NCI-H345 (cell line): Measurements from ENCODE around the gene BPIFB3.

ENCODE experiments used
- DNase-seq: peaks from one replicate; lab custom pipeline; 2025; lab: John Stamatoyannopoulos, UW

BPIFB3 gene

DNA sequence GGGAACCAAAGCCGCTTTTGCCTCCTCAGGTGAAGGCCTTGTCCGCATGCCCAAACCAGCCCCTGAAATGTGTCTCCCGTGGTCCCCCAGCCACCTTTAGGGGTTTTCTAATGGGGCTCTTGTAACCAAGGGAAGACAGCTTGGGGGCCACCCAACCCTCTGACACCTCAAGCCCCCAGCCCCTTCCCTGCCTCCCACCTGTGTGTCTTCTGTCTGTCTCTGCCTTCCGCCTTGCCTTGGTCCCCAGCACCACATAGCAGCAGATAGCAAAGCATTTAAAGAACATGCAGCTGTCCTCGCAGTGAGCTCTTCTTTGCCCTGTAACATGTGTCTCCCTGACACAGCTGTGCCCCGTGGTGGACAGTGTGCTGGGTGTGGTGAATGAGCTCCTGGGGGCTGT lies 9.6 kb downstream of the BPIFB3 start:
- DNase-seq: no peak

DNA sequence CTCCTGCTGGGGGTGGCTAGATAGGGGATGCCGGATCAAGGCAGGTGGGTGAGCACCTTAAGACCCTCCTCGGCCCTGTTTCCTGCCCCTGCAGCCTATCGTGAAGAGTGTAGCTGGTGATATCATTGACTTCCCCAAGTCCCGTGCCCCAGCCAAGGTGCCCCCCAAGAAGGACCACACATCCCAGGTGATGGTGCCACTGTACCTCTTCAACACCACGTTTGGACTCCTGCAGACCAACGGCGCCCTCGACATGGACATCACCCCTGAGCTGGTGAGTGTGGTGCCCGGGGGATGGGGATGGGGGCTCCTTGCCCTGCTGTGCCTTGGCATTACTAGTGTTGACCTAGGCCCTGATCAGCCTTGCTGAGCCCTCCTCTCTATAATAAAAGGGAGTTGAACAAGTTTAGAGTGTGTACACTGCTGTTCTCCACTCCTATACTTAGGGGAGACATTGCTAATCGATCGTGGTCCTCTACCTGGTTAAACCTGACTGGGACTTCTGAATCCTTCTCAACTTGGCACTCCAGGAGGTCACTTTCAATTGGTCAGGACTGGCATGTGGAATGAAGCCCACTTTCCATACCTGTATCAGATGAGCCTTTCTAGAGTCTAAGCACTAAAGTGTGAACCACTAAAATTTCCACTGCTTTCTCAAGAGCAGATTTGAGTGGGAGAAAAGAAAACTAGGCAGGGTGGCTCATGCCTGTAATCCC lies 11.0 kb downstream of the BPIFB3 start:
- DNase-seq: no peak

DNA sequence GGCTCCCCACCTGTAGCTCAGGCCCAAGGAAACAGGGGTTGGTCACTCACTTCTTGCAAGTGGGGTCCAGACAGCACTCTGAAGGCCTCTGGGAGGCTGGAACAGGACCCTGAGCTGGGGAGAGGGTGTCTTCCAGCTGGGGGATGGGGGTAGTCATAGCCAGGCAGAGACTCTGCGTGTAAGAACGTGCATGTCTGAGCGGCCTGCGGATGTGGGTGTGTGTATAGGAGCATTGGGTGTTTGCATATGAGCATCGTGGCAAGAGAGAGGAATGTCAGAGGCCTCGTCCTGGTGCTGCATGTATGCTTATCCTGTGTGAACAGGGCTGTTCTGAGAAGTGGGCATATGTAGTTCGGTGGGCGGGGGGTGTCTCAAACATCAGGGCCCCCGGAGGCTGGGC lies 12.1 kb downstream of the BPIFB3 start:
- DNase-seq: no peak

DNA sequence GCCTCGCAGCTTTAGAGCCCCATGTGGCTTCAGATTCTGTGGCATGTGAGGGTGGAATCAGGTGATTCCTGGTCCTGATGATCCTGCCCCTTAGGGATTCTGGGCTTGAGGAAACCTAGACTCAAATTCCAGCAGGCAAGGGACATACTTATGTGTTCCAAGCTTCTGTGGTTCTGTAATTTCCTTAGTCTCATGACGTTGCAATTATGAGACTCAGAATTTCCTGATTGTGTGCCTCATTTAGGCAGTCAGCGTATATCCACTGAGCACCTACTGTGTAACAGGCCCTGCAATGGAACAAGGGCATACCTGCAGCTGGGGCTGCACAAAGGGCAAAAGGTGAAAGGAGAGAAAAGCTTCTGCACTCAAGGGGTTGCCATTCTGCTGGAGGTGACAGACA lies 14.1 kb downstream of the BPIFB3 start:
- no peak for DNase-seq

DNA sequence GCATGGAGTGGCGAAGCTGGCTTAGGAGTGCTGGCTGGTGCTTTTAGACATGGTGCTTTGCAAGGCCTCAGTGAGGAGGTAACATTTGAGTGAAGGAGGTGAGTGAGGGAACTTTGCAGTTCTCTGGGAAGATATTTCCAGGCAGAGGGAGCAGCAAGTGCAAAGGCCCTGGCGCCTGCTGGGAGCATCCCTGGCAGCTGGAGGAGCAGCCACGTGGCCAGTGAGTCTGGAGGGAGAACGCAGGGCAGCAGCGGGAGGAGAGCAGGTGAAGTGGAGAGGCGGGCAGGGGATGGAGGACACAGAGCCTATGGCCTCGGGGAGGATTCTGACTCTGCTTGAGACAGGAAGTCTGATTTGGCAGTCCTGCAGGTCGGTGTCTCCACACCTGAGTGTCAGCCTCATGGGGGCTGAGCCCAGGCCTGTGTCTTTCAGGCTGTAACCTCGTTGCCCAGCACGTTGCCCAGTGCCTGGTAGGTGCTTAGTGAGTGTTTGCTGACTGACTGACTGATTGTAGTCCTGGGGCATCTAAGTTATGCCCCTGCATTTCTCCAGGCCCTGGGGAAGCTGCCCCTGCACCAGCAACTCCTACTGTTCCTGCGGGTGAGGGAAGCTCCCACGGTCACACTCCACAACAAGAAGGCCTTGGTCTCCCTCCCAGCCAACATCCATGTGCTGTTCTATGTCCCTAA lies 14.7 kb downstream of the BPIFB3 start:
- DNase-seq: no peak

DNA sequence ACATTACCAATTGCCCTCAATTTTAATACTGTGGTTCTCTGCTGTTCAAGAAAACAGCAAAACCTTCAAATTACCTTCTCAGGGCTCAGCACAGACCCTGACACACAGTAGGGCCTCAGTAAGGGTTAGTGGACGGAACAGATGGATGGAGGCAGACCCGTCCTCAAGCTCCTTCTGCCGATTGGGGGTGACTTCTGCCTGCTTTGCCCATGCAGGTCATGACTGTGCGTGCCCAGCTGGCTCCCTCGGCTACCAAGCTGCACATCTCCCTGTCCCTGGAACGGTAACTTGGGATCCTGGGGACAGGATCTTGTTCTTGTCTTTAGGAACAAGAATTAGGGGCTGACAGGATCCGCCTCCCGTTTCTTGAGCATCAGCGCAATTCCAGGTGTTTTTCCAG lies 16.0 kb downstream of the BPIFB3 start:
- DNase-seq: no peak

DNA sequence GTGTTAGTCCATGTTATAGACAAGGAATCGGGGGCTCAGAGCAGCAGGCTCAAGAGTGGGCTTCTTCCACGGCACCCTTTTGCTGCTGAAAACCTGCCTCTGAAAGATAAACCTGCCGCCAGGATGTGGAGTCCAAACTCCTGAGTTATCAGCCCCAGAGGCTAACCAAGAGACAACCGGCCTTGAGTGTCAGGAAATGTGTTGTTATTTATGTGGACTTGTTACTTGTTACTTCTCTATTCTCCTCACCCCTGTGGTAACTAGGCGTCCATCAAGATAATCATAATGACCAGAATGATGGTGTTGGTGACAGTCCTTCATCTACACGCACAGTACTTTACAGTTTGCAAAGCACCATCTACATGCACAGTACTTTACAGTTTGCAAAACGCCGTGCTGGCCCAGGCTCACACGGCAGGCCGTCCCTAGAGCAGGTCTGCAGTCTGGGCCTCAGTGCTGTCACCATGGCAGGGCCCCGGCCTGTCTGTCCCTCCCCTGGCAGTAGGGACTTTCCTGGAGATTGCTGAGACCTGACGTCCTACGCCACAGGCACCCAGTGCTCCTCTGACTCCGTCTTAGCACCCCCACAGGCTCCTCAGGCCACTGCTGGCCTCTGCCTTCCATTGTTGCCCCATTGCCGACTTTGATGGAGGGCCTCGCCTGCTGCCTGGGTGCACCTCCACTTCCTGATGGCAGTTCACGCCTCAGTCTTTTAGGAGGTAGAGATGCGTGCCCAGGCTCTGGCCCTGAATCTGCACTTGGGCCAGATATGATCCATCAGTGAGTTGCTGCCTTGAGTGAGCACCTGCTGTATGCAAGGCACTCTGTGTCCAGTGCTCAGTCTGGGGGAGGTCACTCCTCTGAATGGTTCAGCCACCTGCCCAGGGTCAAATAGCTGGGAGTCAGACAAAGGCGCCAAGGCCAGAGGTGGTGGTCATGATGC lies 16.7 kb downstream of the BPIFB3 start:
- no peak for DNase-seq

DNA sequence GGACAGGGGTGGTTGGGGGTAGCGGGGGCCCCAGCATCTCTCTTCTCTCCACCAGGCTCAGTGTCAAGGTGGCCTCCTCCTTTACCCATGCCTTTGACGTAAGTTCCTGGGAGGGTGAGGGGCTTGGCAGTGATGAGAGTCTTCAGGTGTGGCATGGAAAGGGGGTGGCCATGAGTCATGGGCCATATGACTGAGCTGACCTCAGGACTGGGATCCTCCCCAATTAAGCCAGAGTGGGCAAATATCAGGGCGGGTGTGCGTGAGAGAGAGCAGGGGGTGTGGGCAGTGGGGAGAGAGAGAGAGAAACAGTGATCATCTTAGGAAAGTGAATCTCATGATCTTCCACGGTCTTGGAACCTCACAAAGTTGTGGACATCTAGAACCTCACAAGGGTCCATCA lies 17.5 kb downstream of the BPIFB3 start:
- no peak for DNase-seq

DNA sequence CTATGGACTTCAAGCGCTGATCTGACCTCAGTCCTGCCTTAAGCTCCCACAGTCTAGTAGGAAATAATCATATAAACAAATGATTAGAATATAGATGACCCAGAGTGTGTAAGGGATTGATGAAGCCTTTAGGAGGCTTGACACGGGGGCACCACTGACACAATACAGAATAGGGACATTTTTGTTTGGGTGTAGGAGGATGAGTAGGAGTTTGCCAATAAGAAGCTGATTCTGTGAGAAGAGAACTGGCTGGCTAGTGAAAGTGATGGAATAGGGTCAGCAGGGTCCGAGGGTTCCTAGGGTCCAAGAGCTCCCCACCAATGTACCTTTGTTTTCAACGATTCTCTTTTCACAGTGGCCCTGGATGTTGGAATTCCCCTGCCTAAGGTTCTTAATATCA lies 18.7 kb downstream of the BPIFB3 start:
- DNase-seq: no peak

DNA sequence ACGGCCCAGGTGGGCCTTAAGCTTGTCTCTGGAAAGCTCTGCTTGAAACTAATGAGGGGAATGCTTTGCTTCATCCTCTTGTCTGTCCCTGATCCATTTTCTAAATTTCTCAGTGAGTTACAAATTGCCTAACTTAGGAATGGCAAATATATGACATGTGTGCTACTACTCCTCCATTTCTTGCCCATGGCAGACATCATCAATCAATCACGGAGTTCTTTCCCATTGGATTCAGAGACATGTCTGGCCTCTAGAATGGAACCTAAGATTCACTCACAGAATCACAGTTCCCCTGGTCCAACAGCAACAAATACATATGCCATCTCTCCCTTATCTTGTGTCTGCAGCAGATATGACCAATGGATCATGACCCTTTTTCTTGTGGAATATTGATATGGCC lies 19.1 kb downstream of the BPIFB3 start:
- DNase-seq: no peak

DNA sequence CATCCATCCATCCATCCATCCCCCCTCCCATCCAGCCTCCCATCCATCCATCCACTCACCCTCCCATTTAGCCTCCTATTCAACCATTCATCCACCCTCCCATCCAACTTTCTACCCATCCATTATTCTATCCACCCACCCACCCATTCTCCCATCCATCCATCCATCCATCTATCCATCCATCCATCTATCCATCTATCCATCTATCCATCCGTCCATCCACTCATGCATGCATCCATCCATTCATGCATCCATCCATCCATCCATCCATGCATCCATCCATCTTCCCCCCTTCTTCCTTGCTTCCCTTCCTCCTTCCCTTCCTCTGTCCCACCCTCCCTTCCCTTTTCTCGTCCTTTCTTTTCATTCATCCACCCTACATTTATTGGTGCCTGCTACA lies 21.0 kb downstream of the BPIFB3 start:
- DNase-seq: no peak

DNA sequence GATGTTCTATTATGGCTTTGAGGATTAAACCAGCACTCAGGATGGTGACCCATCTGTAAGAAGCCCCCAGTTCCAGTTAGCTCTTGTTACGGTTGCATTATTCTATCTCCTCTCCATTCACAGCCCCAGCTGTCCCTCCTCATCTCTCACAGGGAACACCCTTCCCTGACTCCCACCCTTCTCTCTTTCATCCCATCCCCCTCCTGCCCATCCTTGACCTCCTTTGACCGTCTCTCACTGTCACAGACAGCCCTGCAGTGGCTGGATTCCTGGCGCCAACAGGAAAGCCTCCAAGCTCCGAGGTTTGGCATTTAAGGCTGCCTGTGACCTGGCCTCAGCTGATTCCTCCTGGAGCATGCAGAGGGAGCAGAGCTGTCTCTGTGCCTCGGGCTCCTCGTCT lies 21.6 kb downstream of the BPIFB3 start:
- no peak for DNase-seq

DNA sequence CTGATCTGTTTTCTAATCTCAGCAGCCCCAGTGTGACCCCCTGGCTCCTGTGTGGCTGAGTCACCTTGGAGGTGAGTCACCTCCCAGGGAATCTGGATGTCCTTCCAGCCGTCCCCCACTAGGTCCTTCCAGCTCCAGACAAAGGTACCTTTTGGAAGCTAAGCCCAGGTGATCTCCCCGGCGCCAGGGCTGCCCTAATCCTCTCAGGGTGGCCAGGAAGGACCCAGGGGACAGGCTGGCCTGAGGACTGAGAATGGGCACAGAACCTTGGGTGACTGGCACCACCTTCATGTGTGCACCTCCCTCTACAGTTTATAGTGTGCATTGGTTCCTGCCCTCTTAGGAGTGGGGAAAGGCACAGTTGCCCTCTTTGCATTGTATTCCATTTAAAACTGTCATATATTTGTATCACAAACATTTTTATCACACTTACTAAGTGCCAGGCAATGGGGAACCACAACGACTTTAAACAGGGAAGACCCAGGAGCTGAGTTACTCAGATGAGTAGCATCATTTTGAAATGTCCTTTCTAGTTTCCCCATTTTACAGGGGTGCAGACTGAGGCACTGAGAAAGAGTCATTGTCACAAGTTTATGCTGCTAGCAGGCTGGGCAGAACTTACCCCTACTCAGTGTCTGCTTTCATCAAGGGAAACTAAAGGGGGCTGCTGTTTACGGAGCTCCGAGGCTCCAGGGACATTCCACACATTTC lies 23.1 kb downstream of the BPIFB3 start:
- DNase-seq: no peak

DNA sequence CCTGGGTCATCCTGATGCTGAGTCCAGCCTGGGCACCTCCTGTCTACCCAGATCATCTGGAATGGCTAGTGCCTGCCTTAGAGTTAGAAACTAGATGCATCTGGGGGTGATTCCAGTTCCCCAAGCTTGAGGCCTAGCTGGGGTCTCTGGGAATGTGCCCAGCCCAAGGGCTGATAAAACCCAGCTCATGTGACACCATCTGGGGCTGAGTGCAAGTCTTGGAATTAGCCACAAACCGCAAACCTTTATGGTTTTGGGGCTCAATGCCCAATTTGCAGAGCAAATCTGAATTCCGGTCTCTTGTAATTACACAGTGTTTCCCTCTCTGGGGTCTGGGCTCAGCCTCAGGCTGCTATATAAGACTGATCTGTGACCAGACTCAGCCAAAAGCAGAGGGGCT lies 25.6 kb downstream of the BPIFB3 start, which contains the start of gene BPIFB4:
BPIFB4 (plus strand) TSS at position 385 of the 400 bp plus-strand sequence. CDS start 1,884 bp downstream, outside the sequence.
- no peak for DNase-seq

DNA sequence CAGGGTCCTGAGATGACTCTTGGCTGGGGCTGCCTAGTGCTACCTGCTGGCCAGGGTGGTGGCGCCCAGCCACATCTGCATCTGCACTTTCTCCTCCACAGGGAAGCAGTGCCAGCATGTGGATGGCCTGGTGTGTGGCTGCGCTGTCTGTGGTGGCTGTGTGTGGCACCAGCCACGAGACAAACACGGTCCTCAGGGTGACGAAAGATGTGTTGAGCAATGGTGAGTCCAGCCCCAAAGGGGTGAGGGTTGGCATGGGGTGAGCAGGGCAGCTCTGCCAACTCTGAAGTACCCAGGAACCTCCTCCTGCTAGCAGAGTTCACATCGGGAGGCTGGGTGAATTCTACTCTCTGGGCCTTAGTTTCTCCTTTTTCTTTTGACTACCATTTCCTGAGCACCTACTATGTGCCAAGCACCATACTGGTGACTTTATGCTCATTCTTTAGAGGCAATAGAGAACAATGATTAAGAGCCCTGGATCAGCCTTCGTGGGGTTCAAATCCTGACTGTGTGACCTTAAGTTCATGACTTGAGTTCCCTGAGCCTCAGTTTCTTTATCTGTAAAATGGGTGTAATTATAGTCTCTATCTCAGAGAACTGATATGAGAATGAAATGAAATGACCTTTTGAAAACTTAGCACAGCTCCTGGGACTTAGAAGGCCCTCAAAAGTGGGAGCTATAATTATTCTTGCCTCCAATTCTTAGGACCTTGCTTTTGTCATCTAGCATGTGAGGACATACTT lies 27.9 kb downstream of the BPIFB3 start:
- DNase-seq: no peak

DNA sequence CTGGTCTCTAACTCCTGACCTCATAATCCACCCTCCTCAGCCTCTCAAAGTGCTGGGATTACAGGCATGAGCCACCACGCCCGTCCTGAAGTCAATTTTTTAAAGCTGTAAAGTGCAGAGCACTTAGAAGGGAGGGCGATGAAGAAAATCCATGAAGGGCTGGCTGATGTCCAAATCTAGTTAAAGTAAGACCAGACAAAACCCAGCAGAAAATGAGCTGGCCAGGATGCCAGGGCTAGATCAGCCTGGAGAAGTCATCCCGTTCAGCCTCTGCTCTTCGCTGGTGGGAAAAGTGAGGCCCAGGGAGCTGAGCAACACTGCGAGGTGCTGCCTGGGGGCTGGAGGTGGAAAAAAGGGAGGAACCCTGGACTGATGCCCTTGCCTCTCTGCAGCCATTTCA lies 28.8 kb downstream of the BPIFB3 start:
- DNase-seq: no peak

DNA sequence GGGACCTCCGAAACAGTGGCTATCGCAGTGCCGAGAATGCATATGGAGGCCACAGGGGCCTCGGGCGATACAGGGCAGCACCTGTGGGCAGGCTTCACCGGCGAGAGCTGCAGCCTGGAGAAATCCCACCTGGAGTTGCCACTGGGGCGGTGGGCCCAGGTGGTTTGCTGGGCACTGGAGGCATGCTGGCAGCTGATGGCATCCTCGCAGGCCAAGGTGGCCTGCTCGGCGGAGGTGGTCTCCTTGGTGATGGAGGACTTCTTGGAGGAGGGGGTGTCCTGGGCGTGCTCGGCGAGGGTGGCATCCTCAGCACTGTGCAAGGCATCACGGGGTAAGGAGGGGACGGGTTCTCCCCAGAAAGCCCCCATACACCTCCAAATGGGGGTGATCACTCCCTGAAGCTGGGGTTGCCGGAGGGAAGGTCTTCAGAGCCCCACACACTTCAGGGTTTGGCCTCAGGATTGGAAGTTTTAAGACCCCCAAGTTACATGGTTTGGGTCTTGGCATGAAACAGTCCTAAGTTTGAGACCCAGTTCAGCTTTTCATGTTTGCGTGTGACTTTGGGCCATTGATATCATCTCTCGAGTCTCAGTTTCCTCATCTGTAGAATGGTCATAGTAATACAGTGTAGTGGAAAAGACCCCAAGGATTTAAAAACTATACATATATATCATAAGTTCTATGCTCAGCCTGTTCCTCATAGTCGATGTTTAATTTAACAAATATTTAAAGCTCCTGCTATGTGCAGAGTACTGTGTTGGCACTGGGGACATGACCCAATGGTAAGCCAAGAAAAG lies 30.0 kb downstream of the BPIFB3 start:
- no peak for DNase-seq

DNA sequence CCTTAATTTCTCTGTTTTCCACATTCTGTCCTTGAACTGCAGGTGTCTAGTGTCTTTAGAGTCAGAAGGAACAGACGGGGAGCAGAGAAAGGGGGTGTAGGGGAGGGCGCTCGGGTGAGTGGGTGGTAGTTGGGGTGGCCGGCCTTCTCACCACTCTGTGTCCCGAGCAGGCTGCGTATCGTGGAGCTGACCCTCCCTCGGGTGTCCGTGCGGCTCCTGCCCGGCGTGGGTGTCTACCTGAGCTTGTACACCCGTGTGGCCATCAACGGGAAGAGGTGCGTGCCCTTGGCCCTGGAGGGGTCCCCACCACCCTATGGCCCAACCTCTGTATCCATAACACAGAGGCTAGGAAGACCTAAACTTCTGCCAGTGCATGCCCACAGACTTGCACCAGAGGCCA lies 31.0 kb downstream of the BPIFB3 start:
- DNase-seq: no peak

DNA sequence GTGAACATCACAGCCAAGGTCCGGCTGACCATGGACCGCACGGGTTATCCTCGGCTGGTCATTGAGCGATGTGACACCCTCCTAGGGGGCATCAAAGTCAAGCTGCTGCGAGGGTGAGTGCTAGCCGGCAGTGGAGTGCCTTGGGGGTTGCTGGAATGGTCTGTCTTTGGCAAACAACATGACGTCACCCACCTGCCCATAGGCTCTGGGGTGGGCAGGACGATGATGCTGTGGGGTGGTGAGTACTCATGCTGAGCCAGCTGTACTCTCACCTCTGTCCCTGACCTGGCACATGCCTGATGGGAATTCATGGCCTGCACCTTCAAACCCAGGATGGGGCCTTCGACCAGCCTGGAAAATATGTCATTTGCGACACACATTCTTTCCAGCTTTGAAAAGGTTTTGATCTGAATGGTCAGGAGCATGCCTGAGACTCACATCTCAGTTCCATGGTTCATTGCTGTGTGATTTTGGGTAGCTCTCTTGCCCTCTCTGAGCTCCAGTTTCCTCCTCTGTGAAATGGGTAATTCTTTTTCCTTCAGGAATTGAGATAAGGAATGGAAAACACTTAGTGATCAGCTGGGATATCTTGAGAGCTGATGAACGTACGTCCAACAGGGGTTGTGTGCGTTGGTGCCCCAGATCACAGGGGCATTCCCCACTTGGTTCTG lies 32.5 kb downstream of the BPIFB3 start:
- DNase-seq: no peak

DNA sequence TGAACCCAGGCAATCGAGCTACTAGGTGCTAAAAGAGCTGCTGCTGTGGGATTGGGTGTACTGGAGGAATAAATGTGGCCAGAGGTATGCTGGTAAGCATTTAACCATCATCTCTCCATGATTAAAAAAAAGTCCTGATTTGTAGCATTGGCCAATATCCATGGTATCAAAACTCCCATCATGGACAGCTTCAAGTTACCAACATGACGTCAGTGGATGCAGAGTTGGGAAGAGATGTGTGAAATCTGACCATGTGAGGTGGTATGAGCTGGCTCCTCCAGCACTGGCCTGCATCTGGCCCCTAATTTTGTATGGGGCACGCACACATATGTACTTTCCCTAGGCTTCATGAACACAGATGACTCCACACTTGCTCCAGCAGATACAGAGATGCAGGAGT lies 37.4 kb downstream of the BPIFB3 start:
- no peak for DNase-seq
